ENCODE data around the gene CYP4F22.

DNA sequence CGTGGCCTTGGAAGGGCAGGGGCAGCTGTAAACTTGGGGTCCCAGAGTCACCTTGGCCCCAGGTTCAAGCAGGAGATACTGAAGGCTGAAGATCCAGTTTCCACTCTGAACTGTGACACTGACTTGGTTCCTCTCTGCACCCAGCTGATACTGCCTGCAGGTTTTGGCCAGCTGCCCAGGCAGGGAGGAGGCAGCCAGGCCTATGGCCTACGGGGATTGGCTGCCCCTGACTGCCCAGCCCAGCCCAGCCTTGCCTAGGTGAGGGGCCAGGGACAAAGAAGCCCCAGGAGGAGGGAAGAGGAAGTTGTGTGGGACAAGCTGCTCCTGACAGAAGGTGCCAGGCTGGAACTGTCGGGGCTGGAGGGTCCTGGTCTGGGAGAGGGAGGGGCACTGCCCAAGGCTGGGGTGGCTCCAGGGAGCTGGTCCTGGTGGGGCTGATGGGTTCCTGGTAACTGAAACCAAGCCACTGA, 55.0 kb downstream of the CYP4F22 start:
- TF ChIP-seq EZH2 (IDR thresholded peaks at IDR 0.05; ENCODE audit: low read depth, low read length, severe bottlenecking) (no peak), POU5F1 (IDR thresholded peaks at IDR 0.05; ENCODE audit: low read depth, low read length) (no peak), POLR2A (IDR thresholded peaks at IDR 0.05; ENCODE audit: control extremely low read depth in 1 of 2, low read depth in 2 of 2, low read length in 2 of 2) (no peak), GABPA (IDR thresholded peaks at IDR 0.05; ENCODE audit: borderline replicate concordance, insufficient read depth, low read length) (no peak), TAF7 (optimal IDR thresholded peaks at IDR 0.05; ENCODE audit: borderline replicate concordance, low read depth, low read length) (no peak)
- TF ChIP-seq, protein P1, sequence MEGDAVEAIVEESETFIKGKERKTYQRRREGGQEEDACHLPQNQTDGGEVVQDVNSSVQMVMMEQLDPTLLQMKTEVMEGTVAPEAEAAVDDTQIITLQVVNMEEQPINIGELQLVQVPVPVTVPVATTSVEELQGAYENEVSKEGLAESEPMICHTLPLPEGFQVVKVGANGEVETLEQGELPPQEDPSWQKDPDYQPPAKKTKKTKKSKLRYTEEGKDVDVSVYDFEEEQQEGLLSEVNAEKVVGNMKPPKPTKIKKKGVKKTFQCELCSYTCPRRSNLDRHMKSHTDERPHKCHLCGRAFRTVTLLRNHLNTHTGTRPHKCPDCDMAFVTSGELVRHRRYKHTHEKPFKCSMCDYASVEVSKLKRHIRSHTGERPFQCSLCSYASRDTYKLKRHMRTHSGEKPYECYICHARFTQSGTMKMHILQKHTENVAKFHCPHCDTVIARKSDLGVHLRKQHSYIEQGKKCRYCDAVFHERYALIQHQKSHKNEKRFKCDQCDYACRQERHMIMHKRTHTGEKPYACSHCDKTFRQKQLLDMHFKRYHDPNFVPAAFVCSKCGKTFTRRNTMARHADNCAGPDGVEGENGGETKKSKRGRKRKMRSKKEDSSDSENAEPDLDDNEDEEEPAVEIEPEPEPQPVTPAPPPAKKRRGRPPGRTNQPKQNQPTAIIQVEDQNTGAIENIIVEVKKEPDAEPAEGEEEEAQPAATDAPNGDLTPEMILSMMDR (IDR thresholded peaks at IDR 0.05; ENCODE audit: control extremely low read depth in 1 of 3, insufficient read depth in 1 of 3, low read depth in 1 of 3, low read length in 3 of 3): no peak
